Neutrophil (primary cell): Measurements from ENCODE around the gene KLHL36.
"Not testable (repeated sequence)": the region's sequence is repeated elsewhere in the genome, so short reads cannot be mapped to it uniquely, and the experiment has no call there.

ENCODE experiments used
- H3K27ac ChIP-seq: fragments of 200-600 bp; sonication (generic); 2 replicates; pipeline ENCODE4 v1.5.1; 2016; ENCODE audit warnings: mild to moderate bottlenecking, moderate library complexity
- H3K27me3 ChIP-seq: fragments of 200-600 bp; sonication (generic); 2 replicates; pipeline ENCODE4 v1.6.0; 2016; ENCODE audit warnings: mild to moderate bottlenecking
- H3K36me3 ChIP-seq: fragments of 200-600 bp; sonication (generic); 2 replicates; pipeline ENCODE4 v1.5.1; 2017
- H3K4me1 ChIP-seq, 2 experiments: fragments of 200-600 bp in 1 of 2; sonication (generic) in 1 of 2; 1 replicate in 1 of 2; 2 replicates in 1 of 2; pipeline versions ENCODE4 v1.5.1 to v1.6.1; 2013 to 2016; ENCODE audit warnings: low read depth in 1 of 2, low read length in 1 of 2, mild to moderate bottlenecking in 1 of 2, moderate library complexity in 1 of 2; ENCODE audit not compliant: control insufficient read depth in 1 of 2, insufficient read depth in 1 of 2
- H3K4me3 ChIP-seq, 2 experiments: fragments of 200-600 bp in 1 of 2; sonication (generic) in 1 of 2; 1 replicate in 1 of 2; 2 replicates in 1 of 2; pipeline ENCODE4 v1.5.1; 2013 to 2016; ENCODE audit warnings: low read depth in 1 of 2, low read length in 1 of 2, mild to moderate bottlenecking in 1 of 2, moderate library complexity in 1 of 2
- H3K9me3 ChIP-seq: fragments of 200-600 bp; sonication (generic); 2 replicates; pipeline ENCODE4 v1.5.1; 2016
- CTCF ChIP-seq: fragments of 200-600 bp; sonication (generic); IDR thresholded peaks from 2 replicates; pipeline ENCODE4 v1.5.1; 2016; ENCODE audit warnings: antibody characterized with exemption

The KLHL36 gene

GRCh38 chr16:84631886-84632285 is 16.4 kb upstream of the KLHL36 start:
- H3K4me1 ChIP-seq = peaks cover 19 to 21% of the 10 kb centered on the region in 2 experiments
- peak overlapping the region; percentile 77 for H3K27ac ChIP-seq
- TF ChIP-seq CTCF = no peak

GRCh38 chr16:84632862-84633261 is 15.4 kb upstream of the KLHL36 start:
- peaks cover 19 to 21% of the 10 kb centered on the region in 2 experiments for H3K4me1 ChIP-seq
- not testable (repeated sequence) for H3K27ac ChIP-seq, H3K36me3 ChIP-seq, H3K27me3 ChIP-seq, H3K9me3 ChIP-seq, H3K4me3 ChIP-seq

More at GRCh38 chr16:84631886-84632285, 16.4 kb upstream of the KLHL36 start:
- Histone ChIP-seq H3K36me3 (no peaks in the 10 kb centered on the region), H3K4me3 (peak overlapping the region in 1 of 2 experiments; percentile 0), H3K9me3 (no peaks in the 10 kb centered on the region), H3K27me3 (no peaks in the 10 kb centered on the region)

- Histone ChIP-seq H3K4me3 (no peak overlapping the region), H3K36me3 (no peaks in the 10 kb centered on the region), H3K27me3 (no peaks in the 10 kb centered on the region), H3K9me3 (no peaks in the 10 kb centered on the region), H3K27ac (no peak overlapping the region), H3K4me1 (peaks cover 19 to 21% of the 10 kb centered on the region in 2 experiments)
- TF ChIP-seq CTCF = no peak
Measured at GRCh38 chr16:84633622-84634021, 14.7 kb upstream of the KLHL36 start.

GRCh38 chr16:84635702-84636101 is 12.6 kb upstream of the KLHL36 start:
- Histone ChIP-seq H3K27me3 (no peaks in the 10 kb centered on the region), H3K4me3 (no peak overlapping the region), H3K27ac (no peak overlapping the region), H3K36me3 (no peaks in the 10 kb centered on the region), H3K9me3 (no peaks in the 10 kb centered on the region), H3K4me1 (peaks cover 30 to 32% of the 10 kb centered on the region in 2 experiments)
- no peak for TF ChIP-seq CTCF

- no peaks in the 10 kb centered on the region for H3K36me3 ChIP-seq
- no peak overlapping the region for H3K4me3 ChIP-seq
- TF ChIP-seq CTCF = no peak
- H3K4me1 ChIP-seq = peaks cover 31 to 32% of the 10 kb centered on the region in 2 experiments
- no peaks in the 10 kb centered on the region for H3K9me3 ChIP-seq
- H3K27me3 ChIP-seq = no peaks in the 10 kb centered on the region
- no peak overlapping the region for H3K27ac ChIP-seq
Measured at GRCh38 chr16:84637709-84638108, 10.6 kb upstream of the KLHL36 start.

GRCh38 chr16:84638231-84638806 is 10.0 kb upstream of the KLHL36 start:
- H3K27ac ChIP-seq = no peak overlapping the region
- no peak for TF ChIP-seq CTCF
- no peaks in the 10 kb centered on the region for H3K36me3 ChIP-seq
- no peak overlapping the region for H3K4me3 ChIP-seq
- no peaks in the 10 kb centered on the region for H3K27me3 ChIP-seq
- peaks cover 36 to 37% of the 10 kb centered on the region in 2 experiments for H3K4me1 ChIP-seq
- no peaks in the 10 kb centered on the region for H3K9me3 ChIP-seq
